Pancreas (tissue), 10 donors: ENCODE data around the gene LAMC2. TPM values are rescaled to one million over a fixed set of nuclear protein-coding genes. Genes with fewer than 3 reads are reported as not detected.

ENCODE experiments used
- ATAC-seq, 4 donors: fragments of 200-7000 bp; cut with Tn5 transposase; one replicate each; pipeline versions ENCODE4 v1.8.0 to v1.9.1; 2020; ENCODE audit warnings: mild to moderate bottlenecking in 4 of 4, moderate library complexity in 4 of 4
- DNase-seq, 6 donors: peaks; one replicate each; pipeline ENCODE4 v3.0.0-alpha.2; 2020
- FAIRE-seq: peaks from 2 replicates; lab custom pipeline; 2012; peaks lifted over from hg19 to GRCh38; lab: Jason Lieb, UNC
- H3K27ac ChIP-seq, 4 donors: fragments of 200-600 bp; sonication (generic); 1 replicate in 3 of 4; 2 replicates in 1 of 4; pipeline versions ENCODE4 v1.5.0 to v1.8.0; 2020
- H3K27me3 ChIP-seq, 4 donors: fragments of 200-600 bp; one replicate each; pipeline ENCODE4 v1.8.0; 2021
- H3K36me3 ChIP-seq, 3 donors: fragments of 200-600 bp; sonication (generic) in 1 of 3; one replicate each; pipeline versions ENCODE4 v1.5.0 to v1.8.0; 2020 to 2021
- H3K4me1 ChIP-seq, 3 donors: fragments of 200-600 bp; one replicate each; pipeline ENCODE4 v1.8.0; 2021
- H3K4me3 ChIP-seq, 4 donors: fragments of 200-600 bp; sonication (generic) in 2 of 4; one replicate each; pipeline versions ENCODE4 v1.5.0 to v1.8.0; 2020 to 2021
- H3K9me3 ChIP-seq, 4 donors: fragments of 200-600 bp; one replicate each; pipeline ENCODE4 v1.8.0; 2021
- WGBS, 2 donors: extraction: QIAGEN DNeasy Blood & Tissue Kit; methylation state at CpG; one replicate each; pipeline ENCODE4 v1.1.7; 2013; 5-methylcytosine and 5-hydroxymethylcytosine counted together
- intact Hi-C, 3 donors: fragments of 100-400 bp; cut with DNase I; formaldehyde crosslinking; loops; one replicate each; pipeline versions ENCODE4 v1.11.1 to v1.14.2; 2022
- polyA plus RNA-seq, 2 donors: library from polyadenylated mRNA; stranded (reverse); fragments of 200-250 nt; gene quantifications; one replicate each; pipeline ENCODE4 v1.2.3, GENCODE V29; 2013
- total RNA-seq, 6 donors: library from RNA; stranded (reverse); fragmentation: NEBNext Ultra II Directional in 4 of 6; extraction: Animal tissue kit (Norgen Biotek cat#: 25700) in 4 of 6; gene quantifications; one replicate each; pipeline versions ENCODE4 v1.2.1 to v1.2.4, GENCODE V29; 2021 to 2023
- TF ChIP-seq, protein P1 (sequence below), 4 donors: fragments of 200-600 bp; sonication (generic) in 3 of 4; IDR thresholded peaks; one replicate each; pipeline versions ENCODE4 v1.5.0 to v1.8.0; 2021; ENCODE audit warnings: antibody characterized with exemption in 4 of 4
- donor health status: healthy with polysubstance abuse.
- donor health status: DM: no; HTN: no; CAD: no; lungs with moderate emphysema.
- donor health status: DM: no; HTN: no; CAD: no.
- donor health status: control.
- donor health status: control.
- donor health status: Bipolar disorder and iron deficiency.
- donor health status: DM: yes; HTN: yes; CAD: no.
- donor health status: DM: no; HTN: no; CAD: no.
- donor health status: DM: no; HTN: no; CAD: no.
- donor health status: DM: yes; HTN: yes; CAD: no.

The LAMC2 gene
- total and polyA plus RNA-seq, 8 donors = 1.3 to 31.2 (median 2.2) TPM

DNA sequence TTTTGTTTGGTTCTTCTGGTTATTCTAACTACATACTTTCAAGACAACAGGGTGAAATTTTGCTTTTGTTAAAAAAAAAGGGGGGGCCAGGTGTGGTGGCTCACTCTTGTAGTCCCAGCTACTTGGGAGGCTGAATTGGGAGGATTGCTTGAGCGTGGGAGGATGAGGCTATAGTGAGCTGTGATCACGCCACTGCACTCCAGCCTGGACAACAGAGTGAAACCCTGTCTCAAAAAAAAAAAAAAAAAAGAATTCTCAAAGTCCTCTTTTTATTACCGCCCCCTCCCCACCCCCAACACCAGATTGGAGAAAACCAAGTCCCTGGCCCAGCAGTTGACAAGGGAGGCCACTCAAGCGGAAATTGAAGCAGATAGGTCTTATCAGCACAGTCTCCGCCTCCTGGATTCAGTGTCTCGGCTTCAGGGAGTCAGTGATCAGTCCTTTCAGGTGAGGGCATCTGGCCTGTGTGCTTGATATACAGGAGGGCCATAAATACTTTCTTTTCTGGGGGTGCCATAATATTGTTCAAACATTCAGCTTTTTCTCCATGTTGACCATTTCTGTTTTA, 50.2 kb downstream of the LAMC2 start:
- no peak for ATAC-seq
- Histone ChIP-seq H3K4me3 (no peak overlapping the region), H3K27ac (no peak overlapping the region), H3K27me3 (no peaks in the 10 kb centered on the region), H3K36me3 (no peaks in the 10 kb centered on the region), H3K4me1 (no peaks in the 10 kb centered on the region), H3K9me3 (no peaks in the 10 kb centered on the region)
- intact Hi-C loops = no loop called here
- WGBS, 2 donors = 68 to 72% methylated on average over 6 of the region's 6 CpGs
- no peak for DNase-seq
- TF ChIP-seq, protein P1, sequence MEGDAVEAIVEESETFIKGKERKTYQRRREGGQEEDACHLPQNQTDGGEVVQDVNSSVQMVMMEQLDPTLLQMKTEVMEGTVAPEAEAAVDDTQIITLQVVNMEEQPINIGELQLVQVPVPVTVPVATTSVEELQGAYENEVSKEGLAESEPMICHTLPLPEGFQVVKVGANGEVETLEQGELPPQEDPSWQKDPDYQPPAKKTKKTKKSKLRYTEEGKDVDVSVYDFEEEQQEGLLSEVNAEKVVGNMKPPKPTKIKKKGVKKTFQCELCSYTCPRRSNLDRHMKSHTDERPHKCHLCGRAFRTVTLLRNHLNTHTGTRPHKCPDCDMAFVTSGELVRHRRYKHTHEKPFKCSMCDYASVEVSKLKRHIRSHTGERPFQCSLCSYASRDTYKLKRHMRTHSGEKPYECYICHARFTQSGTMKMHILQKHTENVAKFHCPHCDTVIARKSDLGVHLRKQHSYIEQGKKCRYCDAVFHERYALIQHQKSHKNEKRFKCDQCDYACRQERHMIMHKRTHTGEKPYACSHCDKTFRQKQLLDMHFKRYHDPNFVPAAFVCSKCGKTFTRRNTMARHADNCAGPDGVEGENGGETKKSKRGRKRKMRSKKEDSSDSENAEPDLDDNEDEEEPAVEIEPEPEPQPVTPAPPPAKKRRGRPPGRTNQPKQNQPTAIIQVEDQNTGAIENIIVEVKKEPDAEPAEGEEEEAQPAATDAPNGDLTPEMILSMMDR (IDR thresholded peaks at IDR 0.05) = no peak
- no peak for FAIRE-seq

DNA sequence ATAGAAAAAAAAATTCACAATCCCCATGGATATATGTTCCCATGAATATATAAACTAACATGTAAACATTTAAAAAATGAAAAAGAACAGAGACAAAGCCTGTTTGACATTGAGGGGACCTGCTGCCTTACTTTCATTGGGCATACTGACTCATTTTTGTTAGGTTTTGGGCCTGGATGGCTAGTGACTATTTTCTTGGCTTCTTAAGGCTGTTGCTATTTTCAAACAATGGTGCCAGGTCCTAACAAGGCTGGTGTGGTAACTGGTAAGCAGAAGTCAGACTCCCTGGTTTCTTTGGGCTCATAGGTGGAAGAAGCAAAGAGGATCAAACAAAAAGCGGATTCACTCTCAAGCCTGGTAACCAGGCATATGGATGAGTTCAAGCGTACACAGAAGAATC, 51.0 kb downstream of the LAMC2 start:
- H3K4me3 ChIP-seq = no peak overlapping the region
- no peak for ATAC-seq
- DNase-seq = no peak
- H3K4me1 ChIP-seq = no peaks in the 10 kb centered on the region
- TF ChIP-seq, protein P1 (IDR thresholded peaks at IDR 0.05) = no peak
- 96 to 98% methylated on average over 2 of the region's 2 CpGs for WGBS, 2 donors
- H3K27me3 ChIP-seq = no peaks in the 10 kb centered on the region
- no peak overlapping the region for H3K27ac ChIP-seq
- H3K36me3 ChIP-seq = no peaks in the 10 kb centered on the region
- intact Hi-C loops = no loop called here
- FAIRE-seq = no peak
- H3K9me3 ChIP-seq = no peaks in the 10 kb centered on the region

DNA sequence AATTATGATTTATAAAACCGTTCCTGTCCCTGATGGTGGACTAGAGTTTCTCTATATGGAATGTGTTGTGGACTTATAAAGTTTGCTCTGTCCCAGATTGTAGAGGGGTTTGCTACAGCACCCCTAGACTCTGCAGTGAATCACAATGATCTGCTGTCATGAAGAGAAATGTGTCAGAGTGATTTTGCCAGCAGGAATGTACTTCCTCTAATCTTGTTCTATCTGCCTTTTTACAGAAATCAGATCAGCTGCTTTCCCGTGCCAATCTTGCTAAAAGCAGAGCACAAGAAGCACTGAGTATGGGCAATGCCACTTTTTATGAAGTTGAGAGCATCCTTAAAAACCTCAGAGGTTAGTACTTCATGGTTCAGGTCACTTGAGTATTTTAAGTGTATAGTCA, 52.0 kb downstream of the LAMC2 start:
- no peaks in the 10 kb centered on the region for H3K9me3 ChIP-seq
- WGBS, 2 donors = 84 to 89% methylated on average over 2 of the region's 2 CpGs
- H3K36me3 ChIP-seq = no peaks in the 10 kb centered on the region
- no peak for ATAC-seq
- DNase-seq = no peak
- no peak overlapping the region for H3K4me3 ChIP-seq
- no peaks in the 10 kb centered on the region for H3K4me1 ChIP-seq
- intact Hi-C loops = no loop called here
- TF ChIP-seq, protein P1 (IDR thresholded peaks at IDR 0.05) = no peak
- FAIRE-seq = no peak
- no peak overlapping the region for H3K27ac ChIP-seq
- no peaks in the 10 kb centered on the region for H3K27me3 ChIP-seq

DNA sequence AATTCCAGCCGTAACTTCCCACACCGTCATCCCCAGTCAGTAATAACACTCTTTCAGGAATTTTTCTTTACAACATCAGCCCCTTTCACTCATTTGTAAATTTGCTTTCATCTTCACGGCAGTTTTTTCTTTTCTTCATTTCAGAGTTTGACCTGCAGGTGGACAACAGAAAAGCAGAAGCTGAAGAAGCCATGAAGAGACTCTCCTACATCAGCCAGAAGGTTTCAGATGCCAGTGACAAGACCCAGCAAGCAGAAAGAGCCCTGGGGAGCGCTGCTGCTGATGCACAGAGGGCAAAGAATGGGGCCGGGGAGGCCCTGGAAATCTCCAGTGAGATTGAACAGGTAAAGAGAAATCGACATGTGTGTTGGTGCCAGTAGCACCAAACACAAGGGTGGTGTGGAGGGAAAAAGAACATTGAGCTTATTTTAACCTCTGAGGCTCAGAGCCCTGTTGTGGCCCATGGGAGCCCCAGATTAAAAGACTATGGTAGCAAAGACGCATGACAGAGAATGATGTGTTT, 53.2 kb downstream of the LAMC2 start:
- no peak overlapping the region for H3K27ac ChIP-seq
- intact Hi-C loops = no loop called here

More for the DNA sequence above, 53.2 kb downstream of the LAMC2 start:
- no peaks in the 10 kb centered on the region for H3K4me1 ChIP-seq
- WGBS, 2 donors = 82 to 88% methylated on average over 7 of the region's 7 CpGs
- H3K36me3 ChIP-seq = no peaks in the 10 kb centered on the region
- ATAC-seq = no peak
- no peak for FAIRE-seq
- no peak overlapping the region for H3K4me3 ChIP-seq
- DNase-seq = no peak
- TF ChIP-seq, protein P1 (IDR thresholded peaks at IDR 0.05) = no peak
- no peaks in the 10 kb centered on the region for H3K9me3 ChIP-seq
- H3K27me3 ChIP-seq = no peaks in the 10 kb centered on the region
